ENCODE results near the gene TMTC1.
"Not testable (repeated sequence)": the region's sequence is repeated elsewhere in the genome, so short reads cannot be mapped to it uniquely, and the experiment has no call there.

TMTC1 gene

GRCh38 chr12:29783773-29784666, at the start of gene TMTC1:
TSS of gene TMTC1 (minus strand) at chr12:29783942. CDS start at chr12:29783751, 191 bp downstream.
- no peak for DNase-seq (ENCODE audit: low read depth)

DNA sequence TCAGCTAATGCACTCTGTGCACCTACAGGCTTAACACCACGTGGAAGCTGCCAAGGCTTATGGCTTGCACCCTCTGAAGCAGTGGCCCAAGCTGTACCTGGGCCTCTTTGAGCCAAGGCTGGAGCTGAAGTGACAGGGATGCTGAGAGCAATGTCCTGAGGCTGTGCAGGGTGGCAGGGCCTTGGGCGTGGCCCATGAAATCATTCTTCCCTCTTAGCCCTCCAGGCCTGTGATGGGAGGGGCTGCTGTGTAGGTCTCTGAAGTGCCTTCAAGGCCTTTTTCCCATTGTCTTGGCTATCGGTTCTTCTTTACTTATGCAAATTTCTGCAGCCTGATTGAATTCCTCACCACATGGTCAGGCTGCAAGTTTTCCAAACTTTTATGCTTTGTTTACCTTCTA, 47.4 kb upstream of the TMTC1 start:
- DNase-seq (ENCODE audit: low read depth): no peak

DNA sequence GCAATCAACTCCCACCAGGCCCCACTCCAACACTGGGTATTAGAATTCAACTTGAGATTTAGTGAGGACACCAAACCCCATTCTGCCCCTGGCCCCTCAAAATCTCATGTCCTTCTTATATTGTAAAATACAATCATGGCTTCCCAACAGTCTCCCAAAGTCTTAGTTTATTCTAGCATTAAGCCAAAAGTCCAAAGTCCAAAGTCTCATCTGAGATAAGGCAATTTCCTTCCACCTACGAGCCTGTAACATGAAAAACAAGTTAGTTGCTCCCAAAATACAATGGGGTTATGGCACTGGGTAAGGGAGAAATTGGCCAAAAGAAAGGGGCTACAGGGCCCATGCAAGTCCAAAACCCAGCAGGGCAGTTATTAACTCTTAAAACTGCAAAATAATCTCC, 46.6 kb upstream of the TMTC1 start:
- DNase-seq (ENCODE audit: low read depth): no peak

DNA sequence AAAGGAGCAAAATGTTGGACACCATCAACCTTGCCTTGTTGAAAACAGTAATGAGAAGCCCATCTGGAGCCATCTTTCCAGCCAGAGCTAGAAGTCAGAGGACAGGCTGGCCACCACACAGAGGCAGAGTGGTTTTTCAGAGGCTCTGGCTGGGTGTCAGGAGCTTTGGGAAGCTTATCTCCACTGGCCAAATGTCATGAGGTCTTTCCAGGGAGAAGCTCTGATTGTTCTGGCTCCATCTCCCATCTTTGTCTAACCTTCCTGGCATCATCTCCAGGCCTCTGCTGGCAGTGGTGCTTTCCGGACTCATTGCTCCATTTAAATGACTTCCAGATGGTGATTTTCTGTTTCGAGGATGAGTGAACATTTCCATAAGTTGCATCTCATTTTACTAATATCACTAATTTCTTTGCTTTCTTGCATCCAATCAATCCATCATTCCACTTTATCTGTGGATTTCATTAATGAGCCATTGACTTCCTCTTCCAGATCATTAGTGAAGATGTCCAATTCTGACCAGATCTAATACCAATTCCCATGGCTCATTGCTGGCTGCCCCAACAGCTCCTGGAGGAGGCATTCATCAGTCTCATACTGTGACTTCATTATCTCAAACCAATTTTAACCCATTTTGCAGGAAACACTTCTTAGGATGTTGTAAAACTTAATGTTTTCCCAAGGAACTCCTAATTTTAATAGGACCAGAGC, 35.3 kb upstream of the TMTC1 start:
- DNase-seq (ENCODE audit: low read depth): no peak

GRCh38 chr12:29816874-29817725, 33.4 kb upstream of the TMTC1 start:
- no peak for DNase-seq (ENCODE audit: low read depth)

DNA sequence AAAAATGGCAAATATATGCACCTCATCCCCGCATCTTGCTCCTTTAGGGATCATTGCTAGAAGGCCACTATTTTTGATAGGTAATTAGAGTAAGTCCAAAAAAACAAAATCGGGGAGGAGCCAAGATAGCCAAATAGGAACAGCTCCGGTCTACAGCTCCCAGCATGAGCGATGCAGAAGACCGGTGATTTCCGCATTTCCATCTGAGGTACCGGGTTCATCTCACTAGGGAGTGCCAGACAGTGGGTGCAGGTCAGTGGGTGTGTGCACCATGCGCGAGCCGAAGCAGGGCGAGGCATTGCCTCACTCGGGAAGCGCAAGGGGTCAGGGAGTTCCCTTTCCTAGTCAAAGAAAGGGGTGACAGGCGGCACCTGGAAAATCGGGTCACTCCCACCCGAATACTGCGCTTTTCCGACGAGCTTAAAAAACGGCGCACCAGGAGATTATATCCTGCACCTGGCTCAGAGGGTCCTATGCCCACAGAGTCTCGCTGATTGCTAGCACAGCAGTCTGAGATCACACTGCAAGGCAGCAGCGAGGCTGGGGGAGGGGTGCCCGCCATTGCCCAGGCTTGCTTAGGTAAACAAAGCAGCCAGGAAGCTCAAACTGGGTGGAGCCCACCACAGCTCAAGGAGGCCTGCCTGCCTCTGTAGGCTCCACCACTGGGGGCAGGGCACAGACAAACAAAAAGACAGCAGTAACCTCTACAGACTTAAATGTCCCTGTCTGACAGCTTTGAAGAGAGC, 26.0 kb upstream of the TMTC1 start:
- not testable (repeated sequence) for DNase-seq (ENCODE audit: low read depth)

DNA sequence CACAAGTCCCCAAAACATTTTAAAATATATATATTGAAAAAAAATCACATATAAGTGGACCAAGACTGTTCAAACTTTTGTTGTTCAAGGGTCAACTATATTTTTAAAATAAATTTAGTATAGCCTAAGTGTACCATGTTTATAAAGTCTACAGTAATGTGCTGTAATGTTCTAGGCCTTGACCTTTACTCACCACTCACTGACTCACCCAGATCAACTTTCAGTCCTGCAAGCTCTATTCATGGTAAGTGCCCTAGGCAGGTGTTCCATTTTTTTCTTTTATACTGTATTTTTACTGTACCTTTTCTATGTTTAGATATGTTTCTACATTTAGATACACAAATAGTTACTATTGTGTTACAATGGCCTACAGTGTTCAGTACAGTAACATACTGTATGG, 23.4 kb upstream of the TMTC1 start:
- DNase-seq (ENCODE audit: low read depth): no peak

- no peak for DNase-seq (ENCODE audit: low read depth)
Observed at GRCh38 chr12:29804019-29804418, 20.3 kb upstream of the TMTC1 start.

DNA sequence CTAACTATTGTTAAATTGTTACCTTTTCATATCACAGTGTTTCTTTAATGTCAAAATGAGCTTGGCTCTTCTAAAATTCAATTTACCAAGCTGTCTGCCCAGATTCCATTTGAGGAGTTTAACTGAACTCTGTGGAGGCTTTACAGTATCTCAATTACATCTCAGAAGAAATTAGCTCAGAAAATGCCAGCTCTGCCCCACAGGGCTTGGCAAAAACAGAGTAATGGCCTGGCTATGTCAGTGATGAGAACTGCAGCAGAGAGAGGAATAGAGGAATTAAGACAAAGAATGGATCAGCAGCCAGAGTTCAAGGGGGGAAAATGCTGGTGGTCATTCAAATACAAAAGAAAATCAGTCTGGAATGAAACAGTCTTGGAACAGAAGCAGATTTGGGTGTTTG, 15.8 kb upstream of the TMTC1 start:
- no peak for DNase-seq (ENCODE audit: low read depth)

DNA sequence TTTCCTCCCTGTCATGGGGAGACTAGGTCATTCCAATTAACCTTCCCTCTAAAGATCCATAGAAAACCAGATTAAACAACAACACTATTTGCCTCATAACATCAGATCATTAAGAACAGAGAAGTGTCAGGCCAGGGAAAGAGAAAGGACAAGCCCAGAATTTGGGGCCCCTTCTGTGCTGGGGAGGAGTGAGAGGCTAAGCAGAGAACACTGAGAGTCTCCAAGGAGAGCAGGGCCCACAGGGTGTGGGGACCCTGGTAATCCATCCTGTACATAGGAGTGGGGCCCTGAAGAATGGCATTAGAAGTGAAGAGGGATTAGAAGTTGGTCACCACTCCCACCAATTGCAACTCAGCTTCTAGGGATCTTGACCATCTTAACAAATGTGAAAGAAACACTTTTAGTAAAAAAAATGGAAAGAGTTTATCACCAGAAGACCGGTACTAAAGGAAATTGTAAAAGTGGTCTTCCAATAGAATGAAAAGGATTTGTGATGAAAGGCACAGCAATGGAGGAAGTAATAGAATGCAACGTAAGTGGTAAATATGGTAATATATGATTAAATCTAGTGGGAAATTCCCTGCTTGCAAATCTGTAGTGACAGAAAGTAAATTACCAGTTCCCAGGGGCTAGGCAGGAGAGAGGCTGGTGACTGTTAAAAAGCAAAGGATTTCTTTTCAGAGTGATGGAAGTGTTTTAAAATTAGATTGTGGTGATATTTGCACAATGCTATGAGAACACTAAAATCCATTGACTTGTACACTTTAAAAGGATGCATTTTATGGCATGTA, 14.0 kb upstream of the TMTC1 start:
- no peak for DNase-seq (ENCODE audit: low read depth)

- DNase-seq (ENCODE audit: low read depth): no peak
Observed at GRCh38 chr12:29796823-29797263, 13.1 kb upstream of the TMTC1 start.

DNA sequence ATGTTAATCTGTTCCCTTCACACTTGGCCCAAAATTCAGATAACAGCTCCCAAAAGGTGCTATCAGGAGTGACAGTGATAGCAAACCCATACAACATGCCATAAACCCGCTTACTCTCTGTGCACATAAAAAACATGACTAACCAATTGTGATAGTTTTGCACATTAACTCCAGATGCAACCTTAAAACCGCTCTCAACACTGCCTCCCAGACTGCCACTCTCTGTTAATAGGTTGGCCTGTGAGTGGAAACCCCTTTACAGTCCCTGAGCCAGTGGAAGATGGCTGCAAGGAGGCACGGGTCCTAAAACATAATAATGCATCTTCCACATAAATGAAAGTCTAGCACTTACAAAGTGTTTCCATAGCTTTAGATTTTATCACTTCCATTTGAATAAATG, 12.0 kb upstream of the TMTC1 start:
- no peak for DNase-seq (ENCODE audit: low read depth)

GRCh38 chr12:29794862-29795261, 11.1 kb upstream of the TMTC1 start:
- no peak for DNase-seq (ENCODE audit: low read depth)

DNA sequence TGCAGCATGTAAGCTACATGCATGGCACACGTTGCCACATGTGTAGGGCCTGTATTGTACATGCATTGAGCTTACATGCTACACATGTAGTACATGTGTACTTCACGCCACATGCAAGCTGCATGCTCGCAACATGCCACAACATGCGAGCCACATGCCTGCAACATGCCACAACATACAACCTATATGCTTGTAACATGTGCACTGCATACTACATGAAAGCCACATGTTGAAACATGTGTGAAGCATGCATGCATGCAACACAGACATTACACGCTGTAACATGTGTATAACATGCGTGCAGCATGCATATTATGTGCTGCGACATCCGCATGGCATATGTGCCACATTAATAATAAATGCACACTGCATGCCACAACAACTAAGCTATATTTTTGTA, 9.1 kb upstream of the TMTC1 start:
- no peak for DNase-seq (ENCODE audit: low read depth)

DNA sequence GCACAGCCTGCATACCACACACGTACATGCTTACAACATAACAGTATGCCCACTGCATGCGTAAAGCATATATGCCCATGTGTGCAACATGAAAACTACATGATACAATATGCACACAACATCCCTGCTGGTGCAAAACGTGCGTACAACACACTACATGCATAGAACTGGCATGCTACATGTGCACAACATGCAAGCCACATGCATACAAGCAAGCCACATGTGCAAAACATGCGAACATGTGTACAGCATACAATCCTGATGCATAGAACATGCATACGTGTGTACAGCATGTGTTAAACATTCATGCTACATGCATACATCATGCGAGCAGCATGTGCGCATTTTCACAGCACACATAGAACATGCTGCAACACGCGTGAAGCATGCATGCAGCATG, 8.4 kb upstream of the TMTC1 start:
- no peak for DNase-seq (ENCODE audit: low read depth)

GRCh38 chr12:29782871-29783772, 620 bp downstream of the TMTC1 start:
- DNase-seq (ENCODE audit: low read depth): no peak

DNA sequence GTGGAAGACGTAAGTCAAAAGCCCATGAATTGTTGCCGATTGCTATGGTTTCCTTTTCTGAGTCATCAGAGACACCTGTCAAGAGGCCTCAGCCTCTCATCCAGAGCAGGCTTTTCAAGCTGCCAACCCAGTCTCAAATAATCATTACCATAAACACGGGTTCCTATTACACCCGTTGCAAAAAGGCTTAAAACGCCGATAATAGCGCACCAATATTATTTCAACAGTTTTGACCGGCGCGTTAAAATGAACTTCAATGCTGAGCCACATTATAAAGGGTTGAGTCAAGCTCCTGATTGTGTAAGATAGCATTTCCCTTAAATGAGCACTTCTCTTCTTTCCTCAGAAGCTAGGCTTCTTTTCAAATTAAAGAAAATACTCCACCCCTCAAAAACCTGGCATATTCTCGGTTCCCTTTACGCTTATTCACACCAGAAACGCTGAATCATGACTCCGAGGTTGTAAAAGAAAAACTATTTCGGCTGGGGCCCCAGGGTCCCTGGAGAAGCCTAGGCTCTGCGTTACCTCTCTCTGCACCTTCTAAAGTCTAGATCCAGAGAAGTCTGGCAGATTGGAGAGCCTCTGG, 1.4 kb downstream of the TMTC1 start:
- DNase-seq (ENCODE audit: low read depth): no peak

- DNase-seq (ENCODE audit: low read depth): no peak
Observed at GRCh38 chr12:29781705-29782266, 2.0 kb downstream of the TMTC1 start.

- no peak for DNase-seq (ENCODE audit: low read depth)
Observed at GRCh38 chr12:29781188-29781587, 2.6 kb downstream of the TMTC1 start.
